ENCODE measurements around the gene GANC. TPM values are rescaled to one million over a fixed set of nuclear protein-coding genes. Genes with fewer than 3 reads are reported as not detected.

Gene GANC
- total RNA-seq, 1 experiment from 2014 or later, result 15.8 TPM

GRCh38 chr15:42267286-42267685 lies 5.7 kb upstream of the GANC start:
- Histone ChIP-seq H3K23ac (ENCODE audit: insufficient read length, low read depth, low read length) (no peak overlapping the region), H4K91ac (ENCODE audit: insufficient read length, low read depth, low read length) (no peak overlapping the region), H3K27me3 (ENCODE audit: insufficient read depth, low read length) (no peaks in the 10 kb centered on the region), H2BK15ac (ENCODE audit: low read depth, low read length) (no peak overlapping the region), H3K4ac (ENCODE audit: low read depth, low read length) (no peak overlapping the region), H3K56ac (ENCODE audit: insufficient read length, low read depth, low read length) (no peak overlapping the region), H4K5ac (ENCODE audit: insufficient read length, low read depth, low read length) (no peak overlapping the region), H2BK120ac (ENCODE audit: low read depth, low read length, poor library complexity, severe bottlenecking) (no peak overlapping the region), H3K4me2 (ENCODE audit: insufficient read depth, insufficient read length, low read length) (no peak overlapping the region), H3K18ac (ENCODE audit: insufficient read length, low read depth, low read length) (no peak overlapping the region), H2BK12ac (ENCODE audit: insufficient read length, low read depth, low read length) (no peak overlapping the region), H3K9ac (ENCODE audit: extremely low read depth, insufficient read length, low read length) (no peak overlapping the region), H3K79me2 (ENCODE audit: insufficient read depth, low read length) (peaks cover 9% of the 10 kb centered on the region; the same call in 1 of the 2 replicates), H3K23me2 (ENCODE audit: insufficient read length, low read depth, low read length, poor library complexity, severe bottlenecking) (peaks cover under 1% of the 10 kb centered on the region), H3K27ac (ENCODE audit: insufficient read length, low read depth, low read length) (no peak overlapping the region), H3K9me3 (ENCODE audit: control insufficient read depth, low read depth, low read length) (no peaks in the 10 kb centered on the region), H2AFZ (ENCODE audit: low read length) (no peak overlapping the region), H2BK20ac (ENCODE audit: low read depth, low read length, poor library complexity, severe bottlenecking) (no peak overlapping the region), H3T11ph (ENCODE audit: low read length) (no peak overlapping the region), H2AK5ac (ENCODE audit: insufficient read length, low read length) (no peak overlapping the region), H4K8ac (replicated peaks; ENCODE audit: insufficient read length, low read depth, low read length) (no peak overlapping the region), H3K14ac (ENCODE audit: insufficient read depth, low read length) (no peak overlapping the region), H3K4me1 (ENCODE audit: insufficient read depth, low read length) (no peaks in the 10 kb centered on the region), H4K20me1 (ENCODE audit: control insufficient read depth, insufficient read depth, insufficient read length) (no peaks in the 10 kb centered on the region), H3K79me1 (ENCODE audit: insufficient read depth, low read depth, low read length, poor library complexity, severe bottlenecking) (no peaks in the 10 kb centered on the region), H2BK5ac (ENCODE audit: insufficient read length, low read length) (no peak overlapping the region)
- Mint-ChIP-seq H3K4me3 (no peak overlapping the region), H3K27me3 (ENCODE audit: low read depth) (no peaks in the 10 kb centered on the region), H3K9me3 (no peaks in the 10 kb centered on the region; a peak in 1 of 5 replicates), H3K4me1 (peaks cover 6 to 10% of the 10 kb centered on the region in 2 experiments), H3K27ac (no peak overlapping the region), H3K36me3 (ENCODE audit: insufficient read depth in 1 of 3, low read depth in 3 of 3) (peaks cover 33 to 72% (median 59%) of the 10 kb centered on the region in 3 experiments)
- DNase-seq, result no peak
- TF ChIP-seq CTCF (conservative IDR thresholded peaks at IDR 0.05), result no peak
